LNCaP clone FGC (cell line): ENCODE measurements around the gene EXOC6.

Source experiments
- DNase-seq: peaks from one replicate; pipeline ENCODE4 v3.0.0-alpha.2; 2011; ENCODE audit warnings: low read depth
- H3K4me3 ChIP-seq: 2 replicates; pipeline ENCODE4 v1.5.1; 2011; ENCODE audit warnings: mild to moderate bottlenecking, low read depth, low read length, control low read depth
- TF ChIP-seq, protein P1 (sequence below): IDR thresholded peaks from 2 replicates; pipeline ENCODE4 v1.5.1; 2012; ENCODE audit warnings: mild to moderate bottlenecking; ENCODE audit not compliant: control insufficient read depth, insufficient read depth; ENCODE audit errors: extremely low read depth

Gene EXOC6

DNA sequence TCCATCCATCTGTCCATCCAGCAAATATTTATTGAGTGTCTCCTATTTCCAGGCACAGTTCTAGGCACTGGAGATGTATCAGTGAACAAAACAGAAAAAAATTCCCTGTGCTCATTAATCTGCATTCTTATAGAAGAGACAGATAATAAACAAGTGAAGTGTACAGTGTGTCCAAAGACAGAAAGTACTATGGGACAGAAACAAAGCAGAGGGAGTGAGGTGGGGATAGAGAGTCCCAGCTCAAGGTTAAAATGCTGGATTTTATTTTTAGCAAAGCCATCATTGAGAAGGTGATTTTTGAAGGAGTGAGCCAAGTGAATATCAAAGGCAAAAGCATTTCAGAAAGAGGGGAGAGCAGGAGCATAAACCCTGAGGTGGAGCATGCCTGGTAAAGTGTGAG, 21.8 kb upstream of the EXOC6 start:
- no peak overlapping the region for H3K4me3 ChIP-seq
- TF ChIP-seq, protein P1, sequence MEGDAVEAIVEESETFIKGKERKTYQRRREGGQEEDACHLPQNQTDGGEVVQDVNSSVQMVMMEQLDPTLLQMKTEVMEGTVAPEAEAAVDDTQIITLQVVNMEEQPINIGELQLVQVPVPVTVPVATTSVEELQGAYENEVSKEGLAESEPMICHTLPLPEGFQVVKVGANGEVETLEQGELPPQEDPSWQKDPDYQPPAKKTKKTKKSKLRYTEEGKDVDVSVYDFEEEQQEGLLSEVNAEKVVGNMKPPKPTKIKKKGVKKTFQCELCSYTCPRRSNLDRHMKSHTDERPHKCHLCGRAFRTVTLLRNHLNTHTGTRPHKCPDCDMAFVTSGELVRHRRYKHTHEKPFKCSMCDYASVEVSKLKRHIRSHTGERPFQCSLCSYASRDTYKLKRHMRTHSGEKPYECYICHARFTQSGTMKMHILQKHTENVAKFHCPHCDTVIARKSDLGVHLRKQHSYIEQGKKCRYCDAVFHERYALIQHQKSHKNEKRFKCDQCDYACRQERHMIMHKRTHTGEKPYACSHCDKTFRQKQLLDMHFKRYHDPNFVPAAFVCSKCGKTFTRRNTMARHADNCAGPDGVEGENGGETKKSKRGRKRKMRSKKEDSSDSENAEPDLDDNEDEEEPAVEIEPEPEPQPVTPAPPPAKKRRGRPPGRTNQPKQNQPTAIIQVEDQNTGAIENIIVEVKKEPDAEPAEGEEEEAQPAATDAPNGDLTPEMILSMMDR = no peak
- DNase-seq = no peak

DNA sequence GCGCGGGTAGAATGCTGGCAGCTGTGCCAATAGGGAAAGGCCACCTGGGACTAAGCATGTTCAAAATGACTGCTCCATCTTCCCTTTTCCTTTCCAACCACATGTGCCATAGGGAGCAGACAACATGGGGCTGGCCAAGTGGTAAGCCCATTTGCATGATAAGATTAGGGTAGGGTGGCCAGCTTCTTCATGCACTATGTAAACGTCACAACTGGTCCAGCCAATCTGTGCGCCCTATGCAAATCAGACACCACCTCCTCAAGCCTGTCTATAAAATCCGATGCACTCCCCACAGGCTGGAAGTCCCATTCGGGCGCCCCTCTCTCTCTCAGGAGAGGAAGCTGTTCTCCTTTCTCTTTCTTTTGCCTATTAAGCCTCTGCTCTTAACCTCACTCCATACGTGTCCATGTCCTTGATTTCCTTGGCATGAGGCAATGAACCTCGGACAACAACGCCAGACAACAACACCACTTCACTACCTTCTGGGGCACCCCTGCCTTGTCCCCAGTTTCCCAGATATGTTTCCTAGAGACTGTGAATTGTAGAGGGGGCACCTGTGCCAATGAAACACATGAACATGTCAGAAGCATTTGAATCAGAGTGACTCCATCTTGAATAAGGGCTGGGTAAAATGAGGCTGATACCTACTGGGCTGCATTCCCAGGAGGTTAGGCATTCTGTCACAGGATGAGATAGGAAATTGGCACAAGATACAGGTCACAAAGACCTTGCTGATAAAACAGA, 19.1 kb upstream of the EXOC6 start:
- H3K4me3 ChIP-seq = no peak overlapping the region
- DNase-seq = no peak
- TF ChIP-seq, protein P1 = no peak

DNA sequence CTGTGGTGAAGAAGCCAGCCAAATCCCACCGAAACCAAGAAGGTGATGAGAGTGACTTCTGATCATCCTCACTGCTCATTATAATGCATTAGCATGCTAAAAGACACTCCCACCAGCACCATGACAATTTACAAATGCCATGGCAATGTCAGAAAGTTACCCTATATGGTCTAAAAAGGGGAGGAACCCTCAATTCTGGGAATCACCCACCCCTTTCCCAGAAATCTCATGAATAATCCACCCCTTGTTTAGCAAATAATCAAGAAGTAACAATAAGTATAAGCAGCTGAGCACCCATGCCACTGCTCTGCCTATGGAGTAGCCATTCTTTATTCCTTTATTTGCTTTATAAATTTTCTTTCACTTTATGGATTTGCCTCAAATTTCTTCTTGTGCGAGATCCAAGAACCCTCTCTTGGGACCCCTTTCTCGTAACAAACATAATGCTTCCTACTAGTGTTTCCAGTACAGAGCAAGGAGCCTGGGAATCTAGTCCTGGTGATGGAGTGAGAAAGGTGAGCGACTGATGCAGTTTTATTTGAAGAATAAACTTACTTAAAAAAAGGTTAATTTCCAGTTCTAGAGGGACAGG, 18.4 kb upstream of the EXOC6 start:
- no peak for DNase-seq
- TF ChIP-seq, protein P1 = no peak
- no peak overlapping the region for H3K4me3 ChIP-seq

DNA sequence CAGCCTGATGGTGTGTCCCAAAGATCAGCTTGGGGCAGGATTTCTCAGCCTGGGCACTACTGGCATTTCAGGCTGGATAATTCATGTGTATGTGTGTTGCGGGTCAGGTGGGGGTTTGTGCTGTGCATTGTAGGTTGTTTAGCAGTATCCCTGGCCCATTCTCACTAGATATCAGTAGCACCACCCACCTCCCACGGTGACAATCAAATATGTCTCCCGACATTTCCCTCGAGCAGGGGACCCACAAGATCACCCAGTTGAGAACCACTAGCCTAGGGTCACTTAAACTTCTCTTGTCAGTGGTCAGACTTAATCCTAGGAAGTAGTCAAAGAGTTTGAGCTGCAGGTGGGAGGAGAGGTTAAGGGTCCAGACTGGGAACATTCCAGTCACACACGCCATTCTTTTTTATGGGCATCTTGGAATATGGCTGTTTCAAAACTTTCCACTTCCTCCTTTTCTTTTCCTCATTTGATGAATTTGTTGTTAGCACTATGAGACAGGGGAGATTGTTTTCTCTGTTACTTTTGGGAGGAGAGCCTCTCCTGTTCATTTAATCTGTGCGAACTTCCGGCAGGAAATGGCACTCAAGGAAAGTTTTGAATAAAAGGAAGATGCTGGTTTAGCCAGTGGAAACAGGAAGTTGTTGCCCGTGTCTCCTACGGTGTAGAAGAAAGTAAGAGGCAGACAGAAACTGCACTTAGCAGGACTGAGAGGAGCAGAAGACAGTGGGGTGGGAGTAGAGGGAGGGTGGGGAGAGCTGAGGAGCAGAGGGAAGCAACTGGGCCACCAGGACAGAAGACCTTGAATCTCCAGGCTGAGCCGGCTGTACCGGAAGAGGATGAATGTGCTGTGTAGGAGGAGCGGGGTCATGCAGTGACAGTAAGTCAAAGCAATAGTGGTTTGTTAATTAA, 17.6 kb upstream of the EXOC6 start:
- DNase-seq = no peak
- H3K4me3 ChIP-seq = no peak overlapping the region

DNA sequence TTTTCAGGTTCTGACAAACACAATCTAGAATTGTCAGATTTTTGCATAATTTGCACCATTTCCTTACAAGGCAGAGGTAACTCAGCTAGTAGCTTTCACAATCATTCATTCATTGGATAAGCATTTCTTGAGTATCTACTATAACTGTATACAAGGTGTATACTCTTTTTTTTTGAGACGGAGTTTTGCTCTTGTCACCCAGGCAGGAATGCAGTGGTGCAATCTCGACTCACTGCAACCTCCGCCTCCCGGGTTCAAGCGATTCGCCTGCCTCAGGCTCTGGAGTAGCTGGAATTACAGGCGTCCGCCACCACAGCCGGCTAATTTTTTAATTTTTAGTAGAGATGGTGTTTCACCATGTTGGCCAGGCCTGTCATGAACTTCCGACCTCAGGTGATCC, 16.2 kb upstream of the EXOC6 start:
- DNase-seq = no peak
- H3K4me3 ChIP-seq = no peak overlapping the region
- TF ChIP-seq, protein P1 = no peak

More for the DNA sequence above, 17.6 kb upstream of the EXOC6 start:
- TF ChIP-seq, protein P1 = no peak

DNA sequence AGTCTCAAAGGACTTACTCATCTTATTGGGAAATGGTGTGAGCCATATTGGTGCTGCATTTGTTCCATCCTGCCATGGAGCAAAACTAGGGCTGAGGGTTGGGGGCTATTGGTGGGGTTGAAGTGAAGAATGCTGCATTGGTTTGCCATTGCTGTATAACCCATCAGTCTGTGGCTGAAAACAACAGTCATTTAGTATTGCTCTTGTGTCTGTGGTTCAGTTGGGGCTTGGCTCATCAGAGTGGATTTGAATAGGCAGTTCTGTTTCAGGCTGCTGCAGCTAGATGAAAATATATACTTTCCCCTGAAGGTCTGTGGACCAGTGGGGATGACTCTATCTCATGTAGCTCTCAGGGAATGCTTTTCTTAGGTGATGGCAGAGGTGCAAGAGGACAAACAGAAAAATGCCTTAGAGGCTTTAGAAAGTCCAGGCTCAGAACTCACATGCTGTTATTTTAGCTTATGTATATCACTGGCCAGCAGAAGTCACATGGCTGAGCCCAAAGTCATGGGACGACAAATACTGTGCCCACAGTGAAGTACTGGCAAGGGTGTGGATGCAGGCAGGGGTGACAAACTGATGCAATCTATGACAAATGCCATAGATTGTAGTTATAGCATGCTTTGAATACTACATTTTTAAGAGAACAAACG, 15.2 kb upstream of the EXOC6 start:
- DNase-seq = no peak
- H3K4me3 ChIP-seq = no peak overlapping the region
- TF ChIP-seq, protein P1 = no peak
